Mucosa of descending colon (tissue), 3 donors: ENCODE measurements around the gene SLC9A7. TPM values are rescaled to one million over a fixed set of nuclear protein-coding genes. Genes with fewer than 3 reads are reported as not detected.

Source experiments
- ATAC-seq: fragments of 200-7000 bp; cut with Tn5 transposase; one replicate; pipeline ENCODE4 v1.9.1; 2020; ENCODE audit warnings: mild to moderate bottlenecking, moderate library complexity
- DNase-seq, 3 donors: peaks; one replicate each; pipeline ENCODE4 v3.0.0-alpha.2; 2020
- H3K36me3 ChIP-seq: fragments of 200-600 bp; one replicate; pipeline ENCODE4 v1.8.0; 2021; ENCODE audit warnings: low read depth, mild to moderate bottlenecking
- H3K4me1 ChIP-seq: fragments of 200-600 bp; one replicate; pipeline ENCODE4 v1.8.0; 2021; ENCODE audit warnings: low read depth, mild to moderate bottlenecking
- H3K4me3 ChIP-seq: fragments of 200-600 bp; one replicate; pipeline ENCODE4 v1.8.0; 2021; ENCODE audit warnings: mild to moderate bottlenecking
- H3K9me3 ChIP-seq: fragments of 200-600 bp; one replicate; pipeline ENCODE4 v1.8.0; 2021; ENCODE audit warnings: mild to moderate bottlenecking
- CTCF ChIP-seq: fragments of 200-600 bp; IDR thresholded peaks from one replicate; pipeline ENCODE4 v1.8.0; 2022; ENCODE audit warnings: antibody characterized with exemption, mild to moderate bottlenecking
- intact Hi-C, 2 donors: fragments of 100-400 bp; cut with DNase I in 1 of 2; cut with micrococcal nuclease in 1 of 2; formaldehyde crosslinking; loops; one replicate each; pipeline versions ENCODE4 v1.11.0 to v1.11.1; 2022; cut with DNase I, micrococcal nuclease
- total RNA-seq, 3 donors: library from RNA; stranded (reverse); fragmentation: NEBNext Ultra II Directional in 2 of 3; extraction: Animal tissue kit (Norgen Biotek cat#: 25700) in 2 of 3; gene quantifications; one replicate each; pipeline versions ENCODE4 v1.2.1 to v1.2.4, GENCODE V29; 2021 to 2023
- donor health status: DM: no; HTN: no; CAD: no; lungs with moderate emphysema.
- donor health status: DM: no; HTN: no; CAD: no.
- donor health status: DM: no; HTN: yes; CAD: no.

The SLC9A7 gene
- total RNA-seq, 3 donors from 2014 or later, result 0.46 to 2.7 (median 1.3) TPM

GRCh38 chrX:46628460-46629371 lies 130.2 kb downstream of the SLC9A7 start:
- no peaks in the 10 kb centered on the region for H3K9me3 ChIP-seq
- ATAC-seq (peak; percentile 68), DNase-seq (peak in 1 of 3 donors; percentile 16)
- no peak for TF ChIP-seq CTCF
- intact Hi-C loops, result no loop called here
- no peaks in the 10 kb centered on the region for H3K4me1 ChIP-seq
- no peak overlapping the region for H3K4me3 ChIP-seq
- no peaks in the 10 kb centered on the region for H3K36me3 ChIP-seq

GRCh38 chrX:46627711-46628419 lies 131.1 kb downstream of the SLC9A7 start:
- DNase-seq, result no peak
- ATAC-seq, result peak; percentile 17

GRCh38 chrX:46627062-46627461 lies 131.9 kb downstream of the SLC9A7 start:
- TF ChIP-seq CTCF, result no peak
- DNase-seq, result no peak
- ATAC-seq, result no peak
- Histone ChIP-seq H3K4me1 (no peaks in the 10 kb centered on the region), H3K36me3 (no peaks in the 10 kb centered on the region), H3K9me3 (no peaks in the 10 kb centered on the region), H3K4me3 (no peak overlapping the region)
- intact Hi-C loops, result no loop called here

More at GRCh38 chrX:46627711-46628419, 131.1 kb downstream of the SLC9A7 start:
- intact Hi-C loops, result no loop called here
- H3K4me1 ChIP-seq, result no peaks in the 10 kb centered on the region
- TF ChIP-seq CTCF, result no peak
- H3K36me3 ChIP-seq, result no peaks in the 10 kb centered on the region
- no peaks in the 10 kb centered on the region for H3K9me3 ChIP-seq
- H3K4me3 ChIP-seq, result no peak overlapping the region

- no peak for TF ChIP-seq CTCF
- H3K9me3 ChIP-seq, result no peaks in the 10 kb centered on the region
- H3K36me3 ChIP-seq, result no peaks in the 10 kb centered on the region
- ATAC-seq (peak; percentile 35), DNase-seq (peak in 1 of 3 donors; percentile 4)
- no peaks in the 10 kb centered on the region for H3K4me1 ChIP-seq
- intact Hi-C loops, result no loop called here
- H3K4me3 ChIP-seq, result no peak overlapping the region
Measured at GRCh38 chrX:46626566-46626965, 132.4 kb downstream of the SLC9A7 start.

- Histone ChIP-seq H3K9me3 (no peaks in the 10 kb centered on the region), H3K4me3 (no peak overlapping the region), H3K36me3 (no peaks in the 10 kb centered on the region), H3K4me1 (no peaks in the 10 kb centered on the region)
- no peak for ATAC-seq
- TF ChIP-seq CTCF, result no peak
- intact Hi-C loops, result no loop called here
- no peak for DNase-seq
Measured at GRCh38 chrX:46624090-46624786, 134.7 kb downstream of the SLC9A7 start.
